GM10266 (cell line): Measurements from ENCODE around the gene SH3GLB1.
"Not testable (repeated sequence)": the region's sequence is repeated elsewhere in the genome, so short reads cannot be mapped to it uniquely, and the experiment has no call there.

Experiments used
- DNase-seq: peaks from one replicate; pipeline ENCODE4 v3.0.0; 2012; ENCODE audit errors: extremely low spot score
- TF ChIP-seq, protein P1 (sequence below): IDR thresholded peaks from 2 replicates; pipeline ENCODE4 v1.5.1; 2012; ENCODE audit warnings: mild to moderate bottlenecking, low read depth; ENCODE audit not compliant: control insufficient read depth, insufficient read depth; ENCODE audit errors: missing control alignments

Gene SH3GLB1

DNA sequence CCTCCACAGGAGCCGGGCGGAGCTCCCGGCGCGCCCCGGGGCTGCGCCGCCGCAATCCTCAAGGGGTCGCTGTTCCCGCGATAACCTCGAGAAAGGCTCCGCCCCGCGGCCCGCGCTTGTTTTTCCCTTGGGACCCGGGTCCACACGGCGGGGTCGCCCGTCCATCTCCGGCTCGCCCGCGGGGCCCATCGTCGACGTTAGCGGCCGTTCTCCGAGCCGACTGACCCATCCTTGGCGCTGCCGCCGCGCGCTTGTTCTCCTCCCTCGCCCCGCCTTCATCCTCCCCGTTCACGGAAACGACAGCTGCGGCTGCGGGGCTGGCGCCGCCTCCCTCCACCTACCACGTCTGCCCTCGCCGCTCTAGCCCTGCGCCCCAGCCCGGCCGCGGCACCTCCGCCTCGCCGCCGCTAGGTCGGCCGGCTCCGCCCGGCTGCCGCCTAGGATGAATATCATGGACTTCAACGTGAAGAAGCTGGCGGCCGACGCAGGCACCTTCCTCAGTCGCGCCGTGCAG is at the start of gene SH3GLB1:
Gene SH3GLB1, plus strand, starts transcription at position 119 of the 514 bp plus-strand sequence. Its CDS starts 324 bp downstream, at position 443.
- peak; percentile 87 for DNase-seq
- TF ChIP-seq, protein P1, sequence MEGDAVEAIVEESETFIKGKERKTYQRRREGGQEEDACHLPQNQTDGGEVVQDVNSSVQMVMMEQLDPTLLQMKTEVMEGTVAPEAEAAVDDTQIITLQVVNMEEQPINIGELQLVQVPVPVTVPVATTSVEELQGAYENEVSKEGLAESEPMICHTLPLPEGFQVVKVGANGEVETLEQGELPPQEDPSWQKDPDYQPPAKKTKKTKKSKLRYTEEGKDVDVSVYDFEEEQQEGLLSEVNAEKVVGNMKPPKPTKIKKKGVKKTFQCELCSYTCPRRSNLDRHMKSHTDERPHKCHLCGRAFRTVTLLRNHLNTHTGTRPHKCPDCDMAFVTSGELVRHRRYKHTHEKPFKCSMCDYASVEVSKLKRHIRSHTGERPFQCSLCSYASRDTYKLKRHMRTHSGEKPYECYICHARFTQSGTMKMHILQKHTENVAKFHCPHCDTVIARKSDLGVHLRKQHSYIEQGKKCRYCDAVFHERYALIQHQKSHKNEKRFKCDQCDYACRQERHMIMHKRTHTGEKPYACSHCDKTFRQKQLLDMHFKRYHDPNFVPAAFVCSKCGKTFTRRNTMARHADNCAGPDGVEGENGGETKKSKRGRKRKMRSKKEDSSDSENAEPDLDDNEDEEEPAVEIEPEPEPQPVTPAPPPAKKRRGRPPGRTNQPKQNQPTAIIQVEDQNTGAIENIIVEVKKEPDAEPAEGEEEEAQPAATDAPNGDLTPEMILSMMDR, result peak; percentile 91

DNA sequence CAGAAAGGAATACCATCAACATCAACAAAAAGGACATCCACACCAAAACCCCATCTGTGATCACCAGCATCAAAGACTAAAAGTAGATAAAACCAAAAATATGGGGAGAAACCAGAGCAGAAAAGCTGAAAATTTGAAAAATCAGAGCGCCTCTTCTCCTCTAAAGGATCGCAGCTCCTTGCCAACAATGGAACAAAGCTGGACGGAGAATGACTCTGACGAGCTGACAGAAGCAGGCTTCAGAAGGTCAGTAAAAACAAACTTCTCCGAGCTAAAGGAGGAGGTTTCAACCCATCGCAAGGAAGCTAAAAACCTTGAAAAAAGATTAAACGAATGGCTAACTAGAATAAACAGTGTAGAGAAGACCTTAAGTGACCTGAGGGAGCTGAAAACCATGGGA is 46.0 kb upstream of the SH3GLB1 start:
- not testable (repeated sequence) for DNase-seq

DNA sequence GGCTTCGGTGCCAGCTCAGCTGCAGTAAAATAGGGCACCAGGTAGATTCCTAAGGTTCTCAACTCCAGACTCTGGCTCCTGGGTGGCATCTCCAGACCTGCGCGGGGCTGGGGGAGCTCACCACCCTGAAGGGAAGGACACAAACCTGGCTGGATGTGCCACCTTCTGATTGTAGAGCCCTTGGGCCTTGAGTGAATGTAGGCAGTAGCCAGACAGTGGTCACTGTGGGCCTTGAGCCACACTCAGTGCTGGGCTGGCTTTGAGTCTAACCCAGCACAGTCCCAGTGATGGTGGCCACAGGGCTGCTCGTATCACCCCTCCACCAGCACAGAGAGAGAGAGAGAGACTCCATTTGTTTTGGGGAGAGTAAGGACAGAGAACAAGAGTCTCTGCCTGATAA is 38.0 kb upstream of the SH3GLB1 start:
- TF ChIP-seq, protein P1, result no peak
- DNase-seq, result no peak

DNA sequence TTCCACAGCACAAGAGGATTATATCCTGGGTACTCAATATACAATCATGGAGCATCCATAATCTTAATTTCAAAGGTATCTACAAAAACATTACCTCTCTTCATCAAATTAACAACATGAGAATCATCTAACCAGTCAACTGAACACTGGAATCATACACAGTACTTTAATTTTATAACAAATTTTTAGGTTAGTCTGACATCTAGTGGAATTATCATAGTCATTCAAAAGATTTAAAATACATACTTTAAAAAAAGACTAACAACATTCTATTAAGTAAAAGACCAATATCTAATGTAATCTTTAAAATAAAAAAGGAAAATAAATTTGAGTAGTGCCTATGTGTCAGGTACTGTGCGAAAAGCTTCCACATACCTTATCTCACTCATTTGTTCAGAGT is 16.8 kb upstream of the SH3GLB1 start:
- no peak for DNase-seq
- TF ChIP-seq, protein P1, result no peak

DNA sequence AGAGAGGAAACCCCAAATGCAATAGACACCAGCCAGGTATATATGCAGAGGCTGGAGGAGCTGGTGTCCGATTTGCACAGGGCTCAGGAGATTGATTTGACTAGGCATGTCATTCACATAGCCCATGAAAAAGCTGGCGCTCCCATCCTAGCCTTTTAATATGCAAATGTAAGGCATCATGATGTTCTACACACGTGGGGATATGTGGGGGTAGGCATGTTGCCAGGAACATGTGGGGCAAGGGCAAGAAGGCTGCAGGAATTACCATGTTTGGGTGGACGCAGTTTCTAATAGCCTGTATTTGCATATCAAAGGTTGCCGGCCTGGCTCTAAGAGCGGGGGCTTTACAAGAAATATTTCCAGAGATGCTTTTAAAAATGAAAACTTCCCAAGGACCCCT is 11.7 kb upstream of the SH3GLB1 start:
- DNase-seq, result no peak
- TF ChIP-seq, protein P1, result no peak

DNA sequence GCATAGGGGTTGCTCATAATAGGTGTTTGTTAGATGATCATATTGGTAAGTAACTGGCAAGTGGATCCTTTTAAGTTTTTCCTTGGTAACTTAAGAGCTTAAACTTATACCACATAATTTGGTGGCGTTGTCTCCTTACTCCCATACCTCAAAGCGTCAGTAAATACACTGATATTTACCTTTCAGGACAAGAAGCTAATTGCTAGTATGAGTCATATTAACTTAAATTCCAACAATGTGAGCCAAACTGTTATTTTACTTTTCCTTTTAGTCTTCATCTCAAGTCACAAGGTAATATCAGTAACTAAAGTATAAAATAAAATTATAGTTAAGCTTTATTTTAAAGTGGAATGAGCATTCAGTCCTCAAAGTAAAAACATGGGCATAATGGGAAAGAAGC is 9.0 kb upstream of the SH3GLB1 start:
- TF ChIP-seq, protein P1, result no peak
- no peak for DNase-seq

DNA sequence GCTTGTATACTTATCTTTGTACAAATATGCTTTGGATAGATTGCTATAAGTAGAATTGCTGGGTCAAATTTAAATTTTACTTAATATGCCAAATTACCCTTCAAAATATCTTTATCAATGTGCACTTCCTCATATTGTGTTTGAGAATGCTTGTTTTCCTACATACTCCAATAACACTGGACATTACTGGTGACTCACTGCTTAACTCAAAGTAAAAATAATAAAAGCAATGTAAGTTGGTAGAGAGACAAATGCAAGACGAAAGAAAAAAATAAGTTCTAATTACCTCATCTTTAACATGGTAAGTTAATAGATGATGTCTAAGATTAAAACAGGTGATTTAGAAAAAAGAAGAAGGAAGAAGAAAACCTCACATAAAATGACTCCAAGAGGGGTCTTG is 7.9 kb upstream of the SH3GLB1 start:
- no peak for DNase-seq
- TF ChIP-seq, protein P1, result no peak

DNA sequence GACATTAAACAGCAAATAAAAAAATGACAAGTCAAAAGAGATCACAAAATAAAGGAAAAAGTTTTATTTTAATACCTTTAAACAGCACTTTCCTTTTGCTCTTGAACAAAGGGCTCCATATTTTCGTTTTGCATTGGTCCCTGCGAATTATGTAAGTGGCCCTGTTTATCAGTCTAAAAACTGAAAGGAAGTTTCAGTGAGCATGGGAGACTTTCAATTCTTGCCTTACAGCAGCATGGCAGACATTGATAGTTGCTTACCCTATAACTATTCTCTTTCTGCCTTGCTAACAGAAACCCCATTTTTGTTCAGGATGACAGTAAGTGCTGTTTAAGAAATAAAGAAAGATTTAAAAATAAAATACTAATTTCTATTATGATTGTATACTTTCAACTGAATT is 5.2 kb upstream of the SH3GLB1 start:
- TF ChIP-seq, protein P1, result no peak
- DNase-seq, result no peak
